ENCODE results near the gene OXNAD1. TPM values are rescaled to one million over a fixed set of nuclear protein-coding genes. Genes with fewer than 3 reads are reported as not detected.

Gene OXNAD1
- total RNA-seq, 3 donors from 2014 or later, result 21.5 to 35.2 (median 28.4) TPM

- no peak overlapping the region for H3K4me3 ChIP-seq
- ATAC-seq (no peak), DNase-seq (no peak)
- no peaks in the 10 kb centered on the region for H3K36me3 ChIP-seq (ENCODE audit: low read depth)
- H3K4me1 ChIP-seq (ENCODE audit: low read depth), result no peaks in the 10 kb centered on the region
- intact Hi-C loops (cut with DNase I, micrococcal nuclease), result no loop called here
- no peaks in the 10 kb centered on the region for H3K9me3 ChIP-seq
- no peak for TF ChIP-seq CTCF (IDR thresholded peaks at IDR 0.05)
Observed at GRCh38 chr3:16354291-16354690, 89.3 kb downstream of the OXNAD1 start.

Other genes starting within 250 kb of the OXNAD1 start
- gene GALNT15, start 90.5 kb upstream of the OXNAD1 start, total RNA-seq, result 10 to 100 TPM in 2 of 3 donors, 1 to 10 TPM in 1; 5.5 to 47.0 (median 12.5) TPM
- 10 to 100 TPM; 20.0 to 26.4 (median 21.0) TPM for gene DPH3, start 269 bp upstream of the OXNAD1 start, total RNA-seq
- gene RFTN1, start 248.5 kb downstream of the OXNAD1 start, total RNA-seq, result 10 to 100 TPM in 1 of 3 donors, 1 to 10 TPM in 2; 6.9 to 12.6 (median 9.7) TPM

Data from mucosa of descending colon (tissue), 3 donors.